Lower leg skin (tissue), 4 donors: ENCODE results near the gene CREBL2. TPM values are rescaled to one million over a fixed set of nuclear protein-coding genes. Genes with fewer than 3 reads are reported as not detected.
A peak's percentile ranks its signal among the peaks of the same experiment; 100 is the strongest.

Source experiments
- DNase-seq, 2 donors: peaks; one replicate each; pipeline ENCODE4 v3.0.0-alpha.2; 2019; ENCODE audit warnings: low spot score in 2 of 2
- H3K4me3 ChIP-seq: fragments of 200-600 bp; sonication (generic); 2 replicates; pipeline ENCODE4 v1.5.1; 2017; ENCODE audit warnings: mild to moderate bottlenecking, low read depth; ENCODE audit not compliant: poor library complexity, severe bottlenecking
- POLR2A ChIP-seq, 2 donors: fragments of 450-650 bp; IDR thresholded peaks; one replicate each; pipeline ENCODE4 v1.6.1; 2016 to 2017; ENCODE audit warnings: antibody characterized with exemption in 2 of 2, mild to moderate bottlenecking in 1 of 2, moderate library complexity in 1 of 2
- WGBS, 2 donors: methylation state at CpG; one replicate each; pipeline ENCODE4 v1.1.5; 2018; 5-methylcytosine and 5-hydroxymethylcytosine counted together
- intact Hi-C: fragments of 100-400 bp; cut with DNase I; formaldehyde crosslinking; loops from one replicate; pipeline ENCODE4 v1.15.0; 2023; ENCODE audit warnings: low total_unique reads
- total RNA-seq, 4 donors: library from RNA; depleted of rRNA; stranded (reverse); fragments of >200 nt; gene quantifications; one replicate each; pipeline ENCODE4 v1.1.0, GENCODE V29; 2016
- TF ChIP-seq, protein P1 (sequence below), 3 donors: fragments of 450-650 bp; IDR thresholded peaks; one replicate each; pipeline ENCODE4 v1.5.1; 2016; ENCODE audit warnings: antibody characterized with exemption in 3 of 3, mild to moderate bottlenecking in 3 of 3, moderate library complexity in 2 of 3

The CREBL2 gene
- total RNA-seq, 4 donors from 2014 or later, result 36.1 to 47.0 (median 44.5) TPM

DNA sequence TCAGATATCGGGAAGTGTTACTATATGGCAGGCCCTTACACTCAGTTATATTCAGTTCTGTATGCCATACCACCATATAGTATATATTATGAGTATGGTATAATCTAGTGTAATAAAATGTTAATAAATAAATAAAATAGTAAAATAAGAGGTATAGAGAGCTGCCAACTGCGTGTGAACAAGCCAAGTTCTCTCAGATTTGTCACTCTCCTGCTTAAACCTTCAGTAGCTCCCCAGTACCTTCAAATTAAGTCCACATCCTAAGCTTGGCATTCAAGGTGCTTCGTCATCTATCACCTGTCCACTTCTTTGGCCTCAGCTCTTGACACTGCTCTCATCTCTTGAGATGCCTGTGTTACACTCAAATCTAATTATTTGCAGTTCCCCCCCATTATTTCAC is 12.8 kb upstream of the CREBL2 start:
- no peak overlapping the region for H3K4me3 ChIP-seq
- 81 to 82% methylated on average over 3 of the region's 3 CpGs for WGBS, 2 donors
- no peak for DNase-seq
- intact Hi-C loops, result no loop called here
- TF ChIP-seq POLR2A (IDR thresholded peaks at IDR 0.05), result no peak
- TF ChIP-seq, protein P1, sequence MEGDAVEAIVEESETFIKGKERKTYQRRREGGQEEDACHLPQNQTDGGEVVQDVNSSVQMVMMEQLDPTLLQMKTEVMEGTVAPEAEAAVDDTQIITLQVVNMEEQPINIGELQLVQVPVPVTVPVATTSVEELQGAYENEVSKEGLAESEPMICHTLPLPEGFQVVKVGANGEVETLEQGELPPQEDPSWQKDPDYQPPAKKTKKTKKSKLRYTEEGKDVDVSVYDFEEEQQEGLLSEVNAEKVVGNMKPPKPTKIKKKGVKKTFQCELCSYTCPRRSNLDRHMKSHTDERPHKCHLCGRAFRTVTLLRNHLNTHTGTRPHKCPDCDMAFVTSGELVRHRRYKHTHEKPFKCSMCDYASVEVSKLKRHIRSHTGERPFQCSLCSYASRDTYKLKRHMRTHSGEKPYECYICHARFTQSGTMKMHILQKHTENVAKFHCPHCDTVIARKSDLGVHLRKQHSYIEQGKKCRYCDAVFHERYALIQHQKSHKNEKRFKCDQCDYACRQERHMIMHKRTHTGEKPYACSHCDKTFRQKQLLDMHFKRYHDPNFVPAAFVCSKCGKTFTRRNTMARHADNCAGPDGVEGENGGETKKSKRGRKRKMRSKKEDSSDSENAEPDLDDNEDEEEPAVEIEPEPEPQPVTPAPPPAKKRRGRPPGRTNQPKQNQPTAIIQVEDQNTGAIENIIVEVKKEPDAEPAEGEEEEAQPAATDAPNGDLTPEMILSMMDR (IDR thresholded peaks at IDR 0.05), result no peak

DNA sequence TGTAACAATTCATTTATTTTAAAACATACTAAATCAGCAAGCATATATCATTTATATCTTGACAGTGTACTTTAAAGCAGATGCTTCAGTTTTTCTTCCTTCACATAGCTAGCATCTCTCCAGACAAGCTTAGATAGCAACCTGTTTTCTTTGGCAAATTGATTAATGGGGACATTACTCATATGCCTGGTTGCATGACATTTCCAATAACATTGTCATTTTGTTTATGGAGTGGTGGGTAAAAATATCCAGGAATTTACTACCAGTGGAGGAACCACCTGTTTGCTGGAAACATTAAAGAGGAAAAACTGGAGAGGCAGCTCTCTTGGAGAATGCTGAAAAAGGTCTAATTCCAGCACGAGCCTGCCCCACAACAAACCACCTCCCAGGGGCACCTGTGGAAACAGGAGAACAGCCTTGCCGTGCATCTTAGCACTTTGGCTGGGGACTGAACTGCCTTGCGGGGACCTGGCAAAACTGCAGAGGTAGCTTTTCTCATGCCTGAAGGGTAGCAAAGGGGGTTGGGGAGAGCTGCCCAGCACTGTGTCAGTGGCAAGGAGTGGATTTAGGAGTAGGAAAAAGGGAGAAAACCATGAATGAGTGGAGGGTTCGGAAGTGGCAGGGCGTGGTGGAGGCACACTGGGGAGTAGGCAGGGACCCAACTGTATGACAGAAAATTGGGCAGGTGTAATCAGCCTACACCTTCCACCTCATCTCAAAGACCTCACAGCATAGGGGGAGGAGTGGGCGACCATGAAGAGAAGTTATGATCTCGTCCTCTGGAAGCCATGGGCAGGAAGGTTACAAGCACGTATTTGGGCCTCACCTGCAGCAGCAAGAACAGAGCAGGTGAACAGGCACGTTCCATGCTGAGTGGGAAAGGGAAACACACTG is 11.7 kb upstream of the CREBL2 start:
- H3K4me3 ChIP-seq, result no peak overlapping the region
- DNase-seq, result no peak
- TF ChIP-seq, protein P1 (IDR thresholded peaks at IDR 0.05), result no peak
- no peak for TF ChIP-seq POLR2A (IDR thresholded peaks at IDR 0.05)
- intact Hi-C loops, result no loop called here
- 50 to 56% methylated on average over 9 of the region's 9 CpGs for WGBS, 2 donors

DNA sequence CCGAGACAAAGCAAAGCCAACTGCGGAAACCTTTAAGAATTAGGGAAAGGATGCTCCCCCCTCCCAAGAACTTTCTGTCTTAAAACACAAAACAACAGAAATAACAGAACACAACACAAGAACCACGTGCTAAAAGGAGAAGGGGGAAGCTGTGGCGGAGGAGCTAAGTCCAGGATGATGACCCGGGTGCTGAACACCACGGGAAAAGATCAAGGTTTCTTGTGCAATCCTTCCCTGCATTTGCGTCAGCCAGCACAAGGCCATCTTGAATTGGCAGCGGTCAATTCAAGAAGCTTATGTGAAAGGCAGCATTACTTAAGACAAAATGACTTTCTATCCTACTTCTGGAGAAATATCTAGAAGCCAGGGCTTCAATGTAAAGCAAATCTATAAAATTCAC is 11.0 kb upstream of the CREBL2 start:
- WGBS, 2 donors, result 77 to 80% methylated on average over 8 of the region's 8 CpGs
- H3K4me3 ChIP-seq, result no peak overlapping the region
- TF ChIP-seq POLR2A (IDR thresholded peaks at IDR 0.05), result no peak
- TF ChIP-seq, protein P1 (IDR thresholded peaks at IDR 0.05), result no peak
- DNase-seq, result peak in 1 of 2 donors; percentile 40
- intact Hi-C loops, result no loop called here

DNA sequence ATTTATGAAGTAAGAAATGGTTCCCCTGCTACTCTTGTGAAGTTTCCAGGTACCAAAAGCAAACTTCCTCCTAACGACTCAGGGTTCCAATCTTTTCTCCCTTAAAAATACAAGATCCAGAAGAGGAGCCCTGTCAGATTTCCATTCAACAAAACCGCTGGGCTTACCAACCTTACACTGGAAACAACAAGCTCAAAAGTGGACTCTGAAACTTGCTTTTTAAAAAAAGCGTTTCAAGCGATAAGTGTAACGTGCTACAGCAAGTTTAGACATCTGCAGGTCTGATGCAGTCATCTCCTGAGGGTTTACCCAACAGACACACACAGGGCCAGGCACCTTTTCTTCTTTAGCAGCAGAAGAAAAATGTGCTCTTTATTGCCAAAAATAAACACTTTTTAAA is 6.9 kb upstream of the CREBL2 start:
- TF ChIP-seq, protein P1 (IDR thresholded peaks at IDR 0.05), result no peak
- no peak for TF ChIP-seq POLR2A (IDR thresholded peaks at IDR 0.05)
- no peak for DNase-seq

DNA sequence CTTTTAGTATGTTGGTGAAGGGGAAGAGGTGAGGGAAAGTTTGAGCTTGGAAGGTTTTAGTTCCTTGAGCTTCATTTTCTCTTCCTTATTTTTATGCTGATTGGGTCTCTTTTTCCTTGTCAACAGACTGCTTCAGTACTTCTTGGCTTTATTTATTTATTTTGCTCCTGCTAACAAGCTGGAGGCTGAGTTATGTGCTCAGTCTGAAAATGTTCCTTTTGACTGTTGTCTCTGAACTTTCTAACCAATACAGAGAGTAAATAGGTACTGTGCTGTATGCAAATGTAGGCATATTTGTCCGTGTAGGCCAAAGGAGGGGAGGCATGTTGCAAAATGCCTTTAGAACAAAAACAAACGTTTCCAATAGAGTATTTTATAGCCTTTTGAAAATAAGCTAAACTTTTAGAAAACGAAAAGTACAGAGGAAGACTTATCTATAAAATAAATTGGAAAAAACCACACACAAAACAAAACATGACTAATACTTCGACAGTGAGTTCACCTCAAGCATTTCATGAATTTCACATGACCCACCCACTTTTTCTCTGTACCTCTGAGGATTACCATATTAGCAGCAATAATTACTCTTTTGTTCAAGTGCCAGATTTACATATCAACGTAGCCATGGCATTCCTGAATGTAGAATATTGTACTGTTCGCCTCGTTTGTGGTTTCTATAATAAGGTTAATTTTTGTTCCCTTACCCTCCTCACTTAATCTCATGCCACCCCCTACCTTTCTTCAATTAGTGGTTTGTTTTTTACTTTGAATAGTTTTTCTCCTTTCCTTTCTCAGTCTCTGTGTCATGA is 4.7 kb upstream of the CREBL2 start:
- WGBS, 2 donors, result 30 to 41% methylated on average over 7 of the region's 7 CpGs
- DNase-seq, result no peak
- H3K4me3 ChIP-seq, result no peak overlapping the region
- TF ChIP-seq, protein P1 (IDR thresholded peaks at IDR 0.05), result no peak
- no peak for TF ChIP-seq POLR2A (IDR thresholded peaks at IDR 0.05)
- intact Hi-C loops, result no loop called here

More for the DNA sequence above, 6.9 kb upstream of the CREBL2 start:
- WGBS, 2 donors, result 47 to 53% methylated on average over 5 of the region's 5 CpGs
- intact Hi-C loops, result no loop called here
- no peak overlapping the region for H3K4me3 ChIP-seq
